Endometrium (tissue), 2 donors: ENCODE results near the gene PHACTR1.

Source experiments
- FAIRE-seq: peaks from 2 replicates; lab custom pipeline; 2012; peaks lifted over from hg19 to GRCh38; lab: Jason Lieb, UNC
- donor health status: control.
- donor health status: control.

The PHACTR1 gene

GRCh38 chr6:13163161-13163944 lies 446.8 kb downstream of the PHACTR1 start:
- no peak for FAIRE-seq

- no peak for FAIRE-seq
These were observed 447.7 kb downstream of the PHACTR1 start for GRCh38 chr6:13164291-13164690.

GRCh38 chr6:13165502-13166172 lies 449.1 kb downstream of the PHACTR1 start:
- FAIRE-seq: no peak

DNA sequence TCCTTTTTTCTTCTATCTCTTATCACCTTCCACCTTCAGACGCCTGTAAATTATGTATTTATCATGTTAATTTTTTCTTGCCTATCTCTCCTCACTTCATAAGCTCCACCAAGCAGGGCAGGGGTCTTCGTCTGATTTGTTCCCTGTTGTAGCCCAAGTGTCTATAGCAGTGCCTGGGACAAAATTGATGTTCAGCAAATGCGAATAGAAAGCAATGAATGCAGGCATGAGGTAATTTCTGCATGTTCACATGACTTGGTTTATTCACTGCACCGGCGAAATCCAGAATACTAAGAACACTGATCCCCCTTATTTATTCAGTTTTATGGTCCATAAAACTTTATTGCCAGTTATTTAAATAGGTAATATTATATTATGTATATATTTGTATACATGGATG lies 449.7 kb downstream of the PHACTR1 start:
- no peak for FAIRE-seq

- no peak for FAIRE-seq
These were observed 450.3 kb downstream of the PHACTR1 start for GRCh38 chr6:13166916-13167315.

DNA sequence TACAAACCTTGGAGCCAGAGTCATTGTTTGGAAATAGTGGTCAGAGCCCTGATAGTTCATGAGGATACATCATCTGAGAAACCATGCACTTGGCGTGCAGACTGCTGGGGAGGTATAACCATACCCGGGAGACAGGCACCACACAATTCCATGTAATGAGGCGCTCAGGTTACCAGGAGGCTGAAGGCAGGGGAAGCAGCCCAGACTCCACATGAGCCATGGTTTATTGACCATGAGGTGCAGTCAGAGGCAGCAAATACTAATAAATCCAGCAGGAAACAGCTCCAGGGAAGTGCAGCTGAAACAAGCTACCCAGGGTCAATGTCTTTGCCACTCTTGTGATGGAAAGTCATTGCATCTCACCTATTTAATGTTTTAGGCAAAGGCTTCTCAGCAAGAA lies 455.7 kb downstream of the PHACTR1 start:
- FAIRE-seq: no peak

- no peak for FAIRE-seq
These were observed 458.5 kb downstream of the PHACTR1 start for GRCh38 chr6:13175087-13175486.

DNA sequence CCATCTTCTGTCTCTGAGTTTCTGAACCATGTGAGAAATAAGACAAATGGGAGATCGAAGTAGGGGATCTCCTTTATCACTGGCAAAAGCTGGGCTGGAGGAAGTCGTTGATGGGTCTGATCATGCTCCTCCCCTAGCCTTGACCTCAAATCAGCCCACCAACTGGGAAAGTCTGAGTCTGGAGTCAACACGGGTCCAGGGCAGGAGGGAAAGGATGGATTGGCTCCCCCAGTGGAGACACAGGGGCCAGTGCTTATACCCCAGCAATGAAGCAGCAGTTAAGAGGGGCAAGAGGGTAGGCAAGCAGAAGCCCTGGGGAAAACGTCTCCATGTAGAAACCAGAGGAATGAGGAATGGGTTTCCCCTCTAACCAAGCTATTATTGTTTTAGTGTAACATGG lies 459.2 kb downstream of the PHACTR1 start:
- FAIRE-seq: no peak

DNA sequence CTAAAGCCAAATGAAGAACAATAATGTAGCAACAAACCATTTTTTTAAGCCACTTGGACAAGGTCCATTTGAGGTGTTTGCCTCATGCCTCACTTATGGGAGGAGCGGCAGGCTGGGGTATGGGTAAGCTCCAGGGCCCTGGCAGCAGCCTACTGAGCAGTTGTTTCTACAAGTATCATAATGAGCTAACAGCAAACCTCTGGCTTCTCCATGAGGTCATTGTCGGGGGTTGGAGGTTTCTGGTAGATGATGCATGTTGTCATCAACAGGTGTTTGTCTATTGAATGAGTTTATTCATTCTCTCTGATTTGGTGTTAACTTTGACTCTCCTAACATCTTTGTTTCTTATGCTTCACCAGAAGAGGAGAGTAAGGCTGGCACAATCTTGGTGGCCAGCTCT lies 461.1 kb downstream of the PHACTR1 start:
- FAIRE-seq: no peak

DNA sequence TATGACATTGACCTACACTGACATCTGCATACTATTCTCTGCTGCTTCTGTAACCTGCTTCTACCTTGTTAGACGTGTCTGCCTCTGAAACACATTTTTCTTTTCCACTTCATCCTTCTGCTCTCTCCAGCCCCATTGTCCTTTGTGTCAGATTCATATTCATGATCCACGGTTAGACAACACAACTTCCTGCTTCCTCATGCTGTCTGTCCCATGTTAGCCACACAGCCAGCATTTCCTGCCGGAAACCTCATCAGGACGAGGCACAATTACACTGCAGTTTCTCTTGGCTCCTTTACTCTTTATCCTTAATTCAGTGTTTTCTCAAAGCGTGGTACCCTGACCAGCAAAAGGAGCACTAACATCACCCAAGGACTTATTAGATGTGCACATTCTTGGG lies 461.5 kb downstream of the PHACTR1 start:
- no peak for FAIRE-seq

DNA sequence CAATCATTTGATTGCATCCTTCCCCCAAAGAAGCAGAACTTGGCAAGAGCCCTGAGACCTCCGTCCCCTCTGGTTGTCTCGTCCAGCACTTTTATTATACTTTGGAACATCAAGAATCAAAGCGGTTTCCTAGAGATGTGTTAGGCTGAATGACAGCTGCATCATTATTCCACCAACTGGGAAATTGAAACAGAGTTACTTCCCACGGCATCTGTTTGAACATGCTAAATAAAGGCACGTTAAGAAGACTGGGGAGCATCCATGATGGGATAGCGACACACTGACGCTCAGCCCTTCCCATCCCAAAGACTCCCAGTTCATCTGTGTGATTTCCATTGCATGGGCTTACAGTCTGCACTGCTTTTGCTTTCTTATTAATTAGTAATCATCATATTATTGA lies 464.0 kb downstream of the PHACTR1 start:
- FAIRE-seq: no peak

DNA sequence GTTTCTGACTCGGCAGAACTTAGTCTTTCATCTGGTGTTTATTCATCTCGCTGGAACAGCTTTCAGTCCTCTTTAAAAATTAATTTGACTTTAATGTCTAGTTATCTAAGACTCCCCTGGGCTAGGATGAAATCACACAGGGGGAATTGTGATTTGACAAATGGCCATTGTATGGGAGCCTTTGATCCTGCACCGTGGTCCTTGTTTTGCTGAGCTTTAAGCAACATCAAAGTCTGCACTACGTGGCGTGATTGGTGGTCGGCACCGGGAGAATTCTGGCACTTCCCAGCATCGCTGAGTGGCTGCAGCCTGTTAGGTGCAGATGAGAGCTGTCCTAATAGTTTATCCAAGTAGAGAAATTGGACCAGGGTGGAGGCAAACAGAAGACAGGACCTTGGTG lies 464.8 kb downstream of the PHACTR1 start:
- FAIRE-seq: no peak

DNA sequence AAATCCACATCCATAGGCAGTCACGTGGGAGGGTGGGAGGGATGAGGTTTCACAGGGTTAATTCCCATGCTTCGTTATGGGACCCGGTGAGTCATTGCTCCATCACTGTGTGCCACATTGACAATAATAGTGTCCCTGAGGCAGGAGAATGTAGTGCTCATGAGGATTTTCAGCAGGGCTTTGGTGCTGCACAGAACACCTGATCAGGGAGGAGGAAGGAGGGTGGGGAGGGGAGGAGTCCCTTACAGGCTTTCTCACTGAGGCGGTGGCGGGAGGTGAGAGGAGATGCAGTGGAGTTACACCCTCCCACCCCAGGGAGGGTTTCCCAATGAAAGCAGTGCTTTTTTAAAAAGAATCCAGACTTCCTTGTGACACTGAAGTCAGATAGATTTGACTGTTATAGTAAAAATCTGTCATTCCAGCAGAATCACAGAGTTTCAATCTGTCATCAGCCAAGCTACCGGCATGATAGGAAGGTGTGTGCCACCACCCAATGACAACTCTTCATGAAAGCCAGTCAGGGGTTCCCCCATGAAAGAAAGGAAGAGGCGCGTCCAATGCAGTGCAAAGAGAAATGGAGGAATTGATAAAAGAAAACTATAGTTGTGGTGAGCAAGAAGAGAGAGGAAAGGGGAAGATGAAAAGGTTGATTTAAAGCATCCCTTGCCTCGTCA lies 467.0 kb downstream of the PHACTR1 start:
- no peak for FAIRE-seq

GRCh38 chr6:13184089-13184468 lies 467.5 kb downstream of the PHACTR1 start:
- FAIRE-seq: no peak

GRCh38 chr6:13184547-13184946 lies 468.0 kb downstream of the PHACTR1 start:
- no peak for FAIRE-seq

DNA sequence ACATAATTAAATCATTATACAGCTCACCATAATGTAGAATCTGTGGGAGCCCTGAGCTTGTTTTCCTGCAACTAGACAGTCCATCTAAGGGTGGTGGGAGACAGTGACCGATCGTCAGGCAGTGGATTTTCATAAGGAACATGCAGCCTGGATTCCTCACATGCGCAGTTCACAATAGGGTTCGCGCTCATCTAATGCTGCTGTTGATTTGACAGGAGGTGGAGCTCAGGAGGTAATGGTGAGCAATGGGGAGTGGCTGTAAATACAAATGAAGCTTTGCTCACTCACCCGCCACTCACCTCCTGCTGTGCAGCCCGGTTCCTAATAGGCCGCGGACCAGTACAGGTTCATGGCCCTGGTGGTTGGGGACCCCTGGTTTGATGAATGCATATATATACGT lies 470.3 kb downstream of the PHACTR1 start:
- no peak for FAIRE-seq

DNA sequence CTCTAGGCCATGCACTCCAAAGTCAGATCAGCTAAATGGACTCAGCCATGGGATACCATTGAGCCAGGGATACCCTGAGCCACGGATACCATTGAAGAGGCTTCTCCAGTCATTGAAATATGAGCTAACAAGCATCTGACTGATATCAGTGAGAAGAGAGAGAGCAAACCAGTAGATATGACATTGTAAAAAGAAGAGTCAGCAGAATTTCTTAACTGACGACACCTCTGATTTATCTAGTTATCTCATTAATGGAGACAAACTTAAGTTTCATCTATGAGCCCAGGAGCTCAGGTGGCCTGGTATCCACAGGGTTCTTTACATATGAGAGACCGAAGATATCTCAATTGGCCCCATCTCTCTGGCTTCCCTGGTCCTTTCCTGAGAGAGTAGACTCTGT lies 471.1 kb downstream of the PHACTR1 start:
- FAIRE-seq: no peak

DNA sequence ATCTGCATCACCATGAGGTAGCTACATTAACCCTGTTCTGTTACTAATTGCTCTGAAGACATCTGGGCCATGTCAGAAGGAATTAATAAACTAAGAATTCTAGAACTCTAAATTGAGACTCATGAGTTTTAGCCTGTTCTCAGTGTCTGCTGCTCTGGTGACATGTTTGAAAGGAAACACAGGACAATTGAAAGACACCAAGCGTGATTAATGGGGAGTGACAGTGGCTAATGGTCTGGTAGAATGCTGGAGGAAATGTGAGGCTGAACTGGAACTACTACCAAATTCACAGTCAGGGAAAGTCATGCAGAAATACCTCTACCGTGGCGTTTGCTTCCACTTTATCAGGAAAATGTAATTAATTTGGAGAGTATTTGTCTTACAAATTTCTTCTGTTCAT lies 471.7 kb downstream of the PHACTR1 start:
- no peak for FAIRE-seq

- no peak for FAIRE-seq
These were observed 473.1 kb downstream of the PHACTR1 start for GRCh38 chr6:13189710-13190109.

DNA sequence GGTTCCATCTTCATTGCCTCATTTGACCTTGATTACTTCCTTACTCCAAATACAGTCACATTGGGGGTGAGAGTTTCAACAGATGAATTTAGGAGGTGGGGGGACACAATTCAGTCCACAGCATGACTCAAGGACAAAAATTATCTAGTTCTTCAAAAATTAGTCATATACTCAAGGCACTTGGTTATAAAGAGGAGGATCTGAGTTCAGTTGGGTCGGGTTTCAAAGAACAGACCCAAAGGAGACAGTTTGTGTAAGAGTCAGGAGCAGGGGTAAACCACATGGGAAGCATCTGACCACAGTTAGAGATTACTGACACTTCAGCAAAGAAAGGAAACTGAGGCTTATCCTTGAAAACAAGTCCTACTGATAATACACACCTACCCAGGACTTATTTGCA lies 473.8 kb downstream of the PHACTR1 start:
- no peak for FAIRE-seq

- FAIRE-seq: no peak
These were observed 474.9 kb downstream of the PHACTR1 start for GRCh38 chr6:13191461-13191860.

DNA sequence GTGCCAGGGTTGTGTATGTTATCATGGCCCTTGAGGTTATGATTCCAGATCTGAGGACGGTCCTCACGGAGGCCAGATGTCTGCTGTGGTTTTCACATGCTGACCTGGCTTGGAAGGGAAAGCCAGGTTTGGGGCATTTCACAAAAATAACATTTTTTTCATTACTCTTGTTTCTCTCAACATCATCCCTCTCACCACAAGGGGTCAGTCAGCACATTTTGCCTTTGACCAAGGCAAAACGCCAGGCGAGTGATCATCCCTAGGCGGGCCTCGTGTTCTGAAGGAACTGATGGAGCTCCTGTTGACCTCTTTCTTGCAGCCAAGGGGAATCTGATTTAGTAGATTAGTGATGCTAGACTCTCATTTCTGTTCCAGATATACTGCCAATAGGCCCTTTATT lies 478.3 kb downstream of the PHACTR1 start:
- no peak for FAIRE-seq

GRCh38 chr6:13195803-13196202 lies 479.2 kb downstream of the PHACTR1 start:
- no peak for FAIRE-seq
